Measurements from ENCODE around the gene CRLF1.

CRLF1 gene

GRCh38 chr19:18620311-18620710 is 13.7 kb upstream of the CRLF1 start:
- H3K27me3 ChIP-seq (replicated peaks; ENCODE audit: insufficient read depth, low read length) = peaks cover 33% of the 10 kb centered on the region
- H3K27ac ChIP-seq (ENCODE audit: low read length) = no peak overlapping the region
- DNase-seq = no peak
- H4K20me1 ChIP-seq (ENCODE audit: insufficient read depth, low read length) = no peaks in the 10 kb centered on the region
- no peak overlapping the region for H3K9ac ChIP-seq (ENCODE audit: low read length)
- no peaks in the 10 kb centered on the region for H3F3A ChIP-seq (ENCODE audit: insufficient read depth, low read length)
- H3K4me3 ChIP-seq (ENCODE audit: low read length) = no peak overlapping the region
- H3K36me3 ChIP-seq (replicated peaks; ENCODE audit: insufficient read depth, low read length) = no peaks in the 10 kb centered on the region
- H3K9me2 ChIP-seq (replicated peaks; ENCODE audit: insufficient read depth, low read length) = no peaks in the 10 kb centered on the region
- H2AFZ ChIP-seq (ENCODE audit: low read length) = no peak overlapping the region
- H3K4me1 ChIP-seq (ENCODE audit: low read length) = no peaks in the 10 kb centered on the region
- no peaks in the 10 kb centered on the region for H3K79me2 ChIP-seq (ENCODE audit: low read length)
- H3K9me3 ChIP-seq (replicated peaks; ENCODE audit: insufficient read depth, low read length) = no peaks in the 10 kb centered on the region
- no peak for TF ChIP-seq CTCF (IDR thresholded peaks at IDR 0.05; ENCODE audit: low read length)
- no peak for TF ChIP-seq EZH2 (optimal IDR thresholded peaks at IDR 0.05; ENCODE audit: low read depth, low read length)
- TF ChIP-seq EZH2phosphoT487 (IDR thresholded peaks at IDR 0.05; ENCODE audit: low read length) = no peak
- H3K4me2 ChIP-seq (ENCODE audit: low read depth, low read length) = no peak overlapping the region

- Histone ChIP-seq H3K27ac (ENCODE audit: low read length) (no peak overlapping the region), H4K20me1 (ENCODE audit: insufficient read depth, low read length) (no peaks in the 10 kb centered on the region), H3K9me2 (replicated peaks; ENCODE audit: insufficient read depth, low read length) (no peaks in the 10 kb centered on the region), H3K4me1 (ENCODE audit: low read length) (no peaks in the 10 kb centered on the region), H3K9ac (ENCODE audit: low read length) (no peak overlapping the region), H3K4me2 (ENCODE audit: low read depth, low read length) (no peak overlapping the region), H3K9me3 (replicated peaks; ENCODE audit: insufficient read depth, low read length) (no peaks in the 10 kb centered on the region), H2AFZ (ENCODE audit: low read length) (no peak overlapping the region), H3K79me2 (ENCODE audit: low read length) (no peaks in the 10 kb centered on the region), H3K4me3 (ENCODE audit: low read length) (no peak overlapping the region), H3F3A (ENCODE audit: insufficient read depth, low read length) (no peaks in the 10 kb centered on the region), H3K27me3 (replicated peaks; ENCODE audit: insufficient read depth, low read length) (peaks cover 54% of the 10 kb centered on the region), H3K36me3 (replicated peaks; ENCODE audit: insufficient read depth, low read length) (no peaks in the 10 kb centered on the region)
- DNase-seq = no peak
- TF ChIP-seq EZH2phosphoT487 (IDR thresholded peaks at IDR 0.05; ENCODE audit: low read length) (no peak), EZH2 (optimal IDR thresholded peaks at IDR 0.05; ENCODE audit: low read depth, low read length) (no peak), CTCF (IDR thresholded peaks at IDR 0.05; ENCODE audit: low read length) (no peak)
Measured at GRCh38 chr19:18618236-18618635, 11.6 kb upstream of the CRLF1 start.

- no peaks in the 10 kb centered on the region for H4K20me1 ChIP-seq (ENCODE audit: insufficient read depth, low read length)
- no peaks in the 10 kb centered on the region for H3K36me3 ChIP-seq (replicated peaks; ENCODE audit: insufficient read depth, low read length)
- H3K4me3 ChIP-seq (ENCODE audit: low read length) = no peak overlapping the region
- H3K4me2 ChIP-seq (ENCODE audit: low read depth, low read length) = no peak overlapping the region
- H3F3A ChIP-seq (ENCODE audit: insufficient read depth, low read length) = no peaks in the 10 kb centered on the region
- no peaks in the 10 kb centered on the region for H3K79me2 ChIP-seq (ENCODE audit: low read length)
- no peaks in the 10 kb centered on the region for H3K9me2 ChIP-seq (replicated peaks; ENCODE audit: insufficient read depth, low read length)
- no peak for TF ChIP-seq EZH2phosphoT487 (IDR thresholded peaks at IDR 0.05; ENCODE audit: low read length)
- no peak for TF ChIP-seq EZH2 (optimal IDR thresholded peaks at IDR 0.05; ENCODE audit: low read depth, low read length)
- no peak for TF ChIP-seq CTCF (IDR thresholded peaks at IDR 0.05; ENCODE audit: low read length)
- H3K9ac ChIP-seq (ENCODE audit: low read length) = no peak overlapping the region
- no peak for DNase-seq
- no peak overlapping the region for H3K27ac ChIP-seq (ENCODE audit: low read length)
- peaks cover 61% of the 10 kb centered on the region for H3K27me3 ChIP-seq (replicated peaks; ENCODE audit: insufficient read depth, low read length)
- no peaks in the 10 kb centered on the region for H3K4me1 ChIP-seq (ENCODE audit: low read length)
- H3K9me3 ChIP-seq (replicated peaks; ENCODE audit: insufficient read depth, low read length) = no peaks in the 10 kb centered on the region
- no peak overlapping the region for H2AFZ ChIP-seq (ENCODE audit: low read length)
Measured at GRCh38 chr19:18617562-18617961, 11.0 kb upstream of the CRLF1 start.
